AG04450 (cell line): ENCODE data around the gene SLC13A1. TPM values are rescaled to one million over a fixed set of nuclear protein-coding genes. Genes with fewer than 3 reads are reported as not detected.

Experiments
- CTCF ChIA-PET: fragments of 300-600, 350-600 bp; formaldehyde crosslinking; extraction: SDS; loops from one replicate; lab custom pipeline; 2022; ENCODE audit warnings: antibody characterized with exemption, inconsistent platforms; lab: Charles Lee
- POLR2A ChIA-PET: fragments of 350-600 bp; formaldehyde crosslinking; extraction: SDS; loops from one replicate; lab custom pipeline; 2021; ENCODE audit warnings: antibody characterized with exemption, inconsistent platforms; lab: Yijun Ruan, JAX
- DNase-seq: peaks from one replicate; pipeline ENCODE4 v3.0.0-alpha.2; 2011; ENCODE audit warnings: low read depth, low spot score
- H3K27ac ChIP-seq: one replicate; pipeline ENCODE4 v1.5.1; 2012; ENCODE audit warnings: low read depth, low read length, control low read depth
- H3K27me3 ChIP-seq: one replicate; pipeline ENCODE4 v1.6.0; 2012; ENCODE audit warnings: low read length; ENCODE audit not compliant: control insufficient read depth, insufficient read depth
- H3K4me3 ChIP-seq: 2 replicates; pipeline ENCODE4 v1.5.1; 2011; ENCODE audit warnings: mild to moderate bottlenecking, low read depth, low read length, control low read depth
- H3K9me3 ChIP-seq: 2 replicates; pipeline ENCODE4 v1.5.1; 2012; ENCODE audit warnings: low read length; ENCODE audit not compliant: control insufficient read depth, insufficient read depth
- polyA plus RNA-seq: library from polyadenylated mRNA; depleted of rRNA; stranded (reverse); fragments of >200 nt; gene quantifications from 2 replicates; pipeline ENCODE4 v1.2.3, GENCODE V29; 2011
- TF ChIP-seq, protein P1 (sequence below): IDR thresholded peaks from 2 replicates; pipeline ENCODE4 v1.5.1; 2011; ENCODE audit warnings: low read depth, low read length, control low read depth, inconsistent platforms

The SLC13A1 gene
- polyA plus RNA-seq, 1 experiment, result not detected

GRCh38 chr7:123210986-123211385 is 11.2 kb upstream of the SLC13A1 start:
- TF ChIP-seq, protein P1, sequence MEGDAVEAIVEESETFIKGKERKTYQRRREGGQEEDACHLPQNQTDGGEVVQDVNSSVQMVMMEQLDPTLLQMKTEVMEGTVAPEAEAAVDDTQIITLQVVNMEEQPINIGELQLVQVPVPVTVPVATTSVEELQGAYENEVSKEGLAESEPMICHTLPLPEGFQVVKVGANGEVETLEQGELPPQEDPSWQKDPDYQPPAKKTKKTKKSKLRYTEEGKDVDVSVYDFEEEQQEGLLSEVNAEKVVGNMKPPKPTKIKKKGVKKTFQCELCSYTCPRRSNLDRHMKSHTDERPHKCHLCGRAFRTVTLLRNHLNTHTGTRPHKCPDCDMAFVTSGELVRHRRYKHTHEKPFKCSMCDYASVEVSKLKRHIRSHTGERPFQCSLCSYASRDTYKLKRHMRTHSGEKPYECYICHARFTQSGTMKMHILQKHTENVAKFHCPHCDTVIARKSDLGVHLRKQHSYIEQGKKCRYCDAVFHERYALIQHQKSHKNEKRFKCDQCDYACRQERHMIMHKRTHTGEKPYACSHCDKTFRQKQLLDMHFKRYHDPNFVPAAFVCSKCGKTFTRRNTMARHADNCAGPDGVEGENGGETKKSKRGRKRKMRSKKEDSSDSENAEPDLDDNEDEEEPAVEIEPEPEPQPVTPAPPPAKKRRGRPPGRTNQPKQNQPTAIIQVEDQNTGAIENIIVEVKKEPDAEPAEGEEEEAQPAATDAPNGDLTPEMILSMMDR, result no peak
- H3K9me3 ChIP-seq, result peaks cover 2% of the 10 kb centered on the region; the same call in 1 of the 2 replicates
- ChIA-PET CTCF (no interaction called here), POLR2A (no interaction called here)
- H3K27me3 ChIP-seq, result no peaks in the 10 kb centered on the region
- H3K27ac ChIP-seq, result no peak overlapping the region
- no peak for DNase-seq
- H3K4me3 ChIP-seq, result no peak overlapping the region

DNA sequence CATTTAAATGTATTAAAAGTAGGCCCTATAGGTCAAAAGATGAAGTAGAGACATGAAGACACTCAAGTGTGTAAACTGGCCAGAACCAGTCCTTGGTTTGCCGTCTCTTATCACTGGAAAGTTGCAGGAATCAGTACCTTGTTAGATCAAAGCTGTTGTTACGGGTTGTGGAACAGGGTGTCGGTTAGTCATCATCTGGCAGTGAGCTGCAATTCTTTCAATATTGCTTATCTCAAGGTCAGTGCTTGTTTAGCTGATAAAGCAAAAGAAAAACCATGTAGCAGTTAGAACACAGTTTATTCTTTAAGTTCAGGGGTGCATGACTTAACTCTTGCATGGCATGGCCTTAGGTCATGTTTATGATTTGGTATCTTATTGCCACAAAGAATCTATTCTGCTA is 10.0 kb upstream of the SLC13A1 start:
- POLR2A ChIA-PET, result no interaction called here
- CTCF ChIA-PET, result no interaction called here
- TF ChIP-seq, protein P1, result no peak
- Histone ChIP-seq H3K27me3 (no peaks in the 10 kb centered on the region), H3K4me3 (no peak overlapping the region), H3K27ac (no peak overlapping the region), H3K9me3 (peaks cover 2% of the 10 kb centered on the region; the same call in 1 of the 2 replicates)
- no peak for DNase-seq

GRCh38 chr7:123208793-123209192 is 9.0 kb upstream of the SLC13A1 start:
- DNase-seq, result no peak
- TF ChIP-seq, protein P1, result no peak
- no peak overlapping the region for H3K27ac ChIP-seq
- H3K9me3 ChIP-seq, result no peaks in the 10 kb centered on the region
- H3K4me3 ChIP-seq, result no peak overlapping the region
- ChIA-PET CTCF (no interaction called here), POLR2A (no interaction called here)
- H3K27me3 ChIP-seq, result no peaks in the 10 kb centered on the region

DNA sequence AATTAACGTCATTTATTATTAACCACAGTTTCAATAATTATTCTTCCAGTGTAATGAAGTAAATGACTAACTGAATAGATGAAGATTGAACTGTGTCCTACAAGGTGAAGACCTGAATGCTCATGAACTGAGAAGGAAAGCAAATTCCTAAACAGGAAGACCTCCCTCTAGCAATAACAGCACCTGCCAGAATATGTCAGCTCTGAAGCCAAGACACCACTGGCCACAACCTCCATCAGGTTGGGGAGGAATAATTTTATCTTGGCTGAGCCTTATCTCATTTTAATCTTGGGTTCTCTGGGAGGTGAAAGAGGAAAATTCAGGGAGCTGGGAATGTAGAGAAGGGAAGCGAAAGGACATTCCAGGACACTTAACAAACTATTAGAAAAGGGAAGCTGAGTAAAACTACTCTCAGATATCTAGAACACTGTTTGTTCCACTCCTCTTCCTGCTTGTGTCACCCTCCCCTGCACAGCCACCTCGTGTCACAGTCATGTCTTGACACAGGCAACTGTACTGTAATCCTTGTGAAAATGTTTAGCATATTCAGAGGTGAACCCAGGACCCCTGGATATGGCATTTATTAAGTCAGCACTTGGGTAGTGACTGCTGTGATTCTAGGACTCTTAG is 4.6 kb upstream of the SLC13A1 start:
- Histone ChIP-seq H3K4me3 (no peak overlapping the region), H3K27me3 (no peaks in the 10 kb centered on the region), H3K9me3 (no peaks in the 10 kb centered on the region), H3K27ac (no peak overlapping the region)
- TF ChIP-seq, protein P1, result no peak
- DNase-seq, result no peak
- ChIA-PET POLR2A (no interaction called here), CTCF (no interaction called here)

- ChIA-PET POLR2A (no interaction called here), CTCF (no interaction called here)
- no peak overlapping the region for H3K27ac ChIP-seq
- peaks cover 3% of the 10 kb centered on the region; the same call in 1 of the 2 replicates for H3K9me3 ChIP-seq
- TF ChIP-seq, protein P1, result no peak
- no peak overlapping the region for H3K4me3 ChIP-seq
- no peak for DNase-seq
- no peaks in the 10 kb centered on the region for H3K27me3 ChIP-seq
These were observed 2.1 kb upstream of the SLC13A1 start for GRCh38 chr7:123201901-123202300.
